ENCODE results near the gene TTLL10. TPM values are rescaled to one million over a fixed set of nuclear protein-coding genes. Genes with fewer than 3 reads are reported as not detected.

TTLL10 gene
- total RNA-seq, 1 donor from 2014 or later = 0.78 TPM

GRCh38 chr1:1221887-1222574, 48.4 kb downstream of the TTLL10 start:
- no peak for DNase-seq (ENCODE audit: low spot score)

GRCh38 chr1:1222575-1223225, 49.0 kb downstream of the TTLL10 start:
- DNase-seq (ENCODE audit: low spot score) = no peak

- DNase-seq (ENCODE audit: low spot score) = no peak
Observed at GRCh38 chr1:1223321-1223720, 49.6 kb downstream of the TTLL10 start.

- no peak for DNase-seq (ENCODE audit: low spot score)
Observed at GRCh38 chr1:1223891-1224290, 50.2 kb downstream of the TTLL10 start.

- DNase-seq (ENCODE audit: low spot score) = no peak
Observed at GRCh38 chr1:1225238-1225845, 51.7 kb downstream of the TTLL10 start.

- DNase-seq (ENCODE audit: low spot score) = no peak
Observed at GRCh38 chr1:1225913-1226312, 52.2 kb downstream of the TTLL10 start.

- no peak for DNase-seq (ENCODE audit: low spot score)
Observed at GRCh38 chr1:1226566-1227362, 53.1 kb downstream of the TTLL10 start.

GRCh38 chr1:1227386-1227785, 53.7 kb downstream of the TTLL10 start:
- DNase-seq (ENCODE audit: low spot score) = no peak

GRCh38 chr1:1228187-1228586, 54.5 kb downstream of the TTLL10 start:
- no peak for DNase-seq (ENCODE audit: low spot score)

- no peak for DNase-seq (ENCODE audit: low spot score)
Observed at GRCh38 chr1:1228596-1229321, 55.1 kb downstream of the TTLL10 start.

GRCh38 chr1:1229770-1230169, 56.1 kb downstream of the TTLL10 start:
- no peak for DNase-seq (ENCODE audit: low spot score)

GRCh38 chr1:1230656-1231399, 57.1 kb downstream of the TTLL10 start:
- no peak for DNase-seq (ENCODE audit: low spot score)

- peak; percentile 97 for DNase-seq (ENCODE audit: low spot score)
Observed at GRCh38 chr1:1231400-1232207, 57.9 kb downstream of the TTLL10 start, which contains the start of gene SDF4. Gene SDF4, minus strand, starts transcription at chr1:1232001. Its CDS starts 3,229 bp downstream, at chr1:1228772.

- DNase-seq (ENCODE audit: low spot score) = no peak
Observed at GRCh38 chr1:1232208-1232795, 58.6 kb downstream of the TTLL10 start, which contains the start of gene B3GALT6. Gene B3GALT6, plus strand, starts transcription at chr1:1232237. Its CDS starts 42 bp downstream, at chr1:1232279.

- no peak for DNase-seq (ENCODE audit: low spot score)
Observed at GRCh38 chr1:1232796-1233566, 59.3 kb downstream of the TTLL10 start.

GRCh38 chr1:1233567-1233892, 59.9 kb downstream of the TTLL10 start:
- no peak for DNase-seq (ENCODE audit: low spot score)

GRCh38 chr1:1234180-1234808, 60.6 kb downstream of the TTLL10 start:
- no peak for DNase-seq (ENCODE audit: low spot score)

- DNase-seq (ENCODE audit: low spot score) = no peak
Observed at GRCh38 chr1:1235016-1235744, 61.5 kb downstream of the TTLL10 start.
